DOHH2 (cell line): ENCODE data around the gene CFAP46.

Experiments
- H3F3A ChIP-seq: fragments of 200-600 bp; sonication (generic), shearing (Covaris generic); 2 replicates; pipeline ENCODE4 v1.6.0; 2016; ENCODE audit warnings: antibody characterized with exemption, mild to moderate bottlenecking; ENCODE audit not compliant: control insufficient read depth, insufficient read depth
- H3K27ac ChIP-seq: fragments of 200-600 bp; sonication (generic); 2 replicates; pipeline ENCODE4 v1.5.1; 2014; ENCODE audit warnings: low read depth, mild to moderate bottlenecking, low read length, moderate library complexity
- H3K27me3 ChIP-seq: fragments of 200-600 bp; sonication (generic); 2 replicates; pipeline ENCODE4 v1.6.1; 2014; ENCODE audit warnings: mild to moderate bottlenecking, low read length, mixed read lengths; ENCODE audit not compliant: control insufficient read depth
- H3K36me3 ChIP-seq: fragments of 200-600 bp; sonication (generic); 2 replicates; pipeline ENCODE4 v1.6.1; 2014; ENCODE audit warnings: mild to moderate bottlenecking, low read length, moderate library complexity, mixed read lengths; ENCODE audit not compliant: control insufficient read depth
- H3K4me1 ChIP-seq: fragments of 200-600 bp; sonication (generic); 2 replicates; pipeline ENCODE4 v1.6.1; 2014; ENCODE audit warnings: mild to moderate bottlenecking, low read length, mixed read lengths; ENCODE audit not compliant: control insufficient read depth
- H3K4me2 ChIP-seq: fragments of 200-600 bp; sonication (generic); 2 replicates; pipeline ENCODE4 v1.6.0; 2014; ENCODE audit warnings: mild to moderate bottlenecking, low read length, moderate library complexity
- H3K4me3 ChIP-seq: fragments of 200-600 bp; sonication (generic); 2 replicates; pipeline ENCODE4 v1.5.1; 2014; ENCODE audit warnings: mild to moderate bottlenecking, low read length, mixed read lengths
- H3K79me2 ChIP-seq: fragments of 200-600 bp; sonication (generic); 2 replicates; pipeline ENCODE4 v1.6.1; 2014; ENCODE audit warnings: mild to moderate bottlenecking, low read length, mixed read lengths; ENCODE audit not compliant: control insufficient read depth
- H3K9me2 ChIP-seq: fragments of 200-600 bp; sonication (generic); replicated peaks from 2 replicates; pipeline ENCODE4 v1.6.1; 2014; ENCODE audit warnings: mild to moderate bottlenecking, low read length, mixed read lengths; ENCODE audit not compliant: control insufficient read depth
- H3K9me3 ChIP-seq: fragments of 200-600 bp; sonication (generic); 2 replicates; pipeline ENCODE4 v1.6.1; 2014; ENCODE audit warnings: antibody characterized with exemption, low read length, mixed read lengths; ENCODE audit not compliant: control insufficient read depth, insufficient read depth
- H4K20me1 ChIP-seq: fragments of 200-600 bp; sonication (generic); 2 replicates; pipeline ENCODE4 v1.6.0; 2014; ENCODE audit warnings: low read depth, mild to moderate bottlenecking, antibody characterized with exemption, low read length, moderate library complexity; ENCODE audit not compliant: control insufficient read depth, insufficient read depth
- EZH2phosphoT487 ChIP-seq: fragments of 200-600 bp; sonication (generic); IDR thresholded peaks from 2 replicates; pipeline ENCODE4 v1.6.1; 2017; ENCODE audit warnings: borderline replicate concordance, mild to moderate bottlenecking, antibody characterized with exemption, low read length, moderate library complexity, mixed read lengths
- TF ChIP-seq, protein P1 (sequence below): fragments of 200-600 bp; sonication (generic); IDR thresholded peaks from one replicate; pipeline ENCODE4 v1.5.1; 2014; ENCODE audit warnings: antibody characterized with exemption, mild to moderate bottlenecking, low read depth, low read length; ENCODE audit not compliant: poor library complexity, severe bottlenecking

Gene CFAP46

DNA sequence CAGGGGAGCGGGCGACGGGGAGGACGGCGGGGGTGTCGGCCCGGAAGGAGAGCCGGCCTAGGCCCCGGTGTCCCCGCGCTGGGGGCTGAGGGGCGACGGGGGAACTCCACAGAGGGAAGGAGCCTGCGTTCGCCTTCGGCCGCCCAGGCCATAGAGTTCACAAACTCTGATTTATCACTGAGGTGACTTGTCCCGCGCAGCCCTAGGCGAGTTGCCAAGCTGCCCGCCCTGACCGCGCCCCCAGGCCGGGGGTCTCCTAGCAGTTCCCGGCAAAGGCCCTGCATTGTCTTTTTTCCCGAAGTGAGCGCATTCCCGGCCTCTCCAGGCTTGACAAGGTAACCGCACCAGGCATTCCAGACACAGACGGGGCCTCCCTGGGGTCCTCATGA, 153.5 kb downstream of the CFAP46 start:
- Histone ChIP-seq H3K9me3 (peaks cover 41% of the 10 kb centered on the region; the same call in 1 of the 2 replicates), H3K9me2 (no peaks in the 10 kb centered on the region), H3K27me3 (no peaks in the 10 kb centered on the region), H3K36me3 (no peaks in the 10 kb centered on the region), H3K27ac (no peak overlapping the region), H3K4me1 (no peaks in the 10 kb centered on the region), H4K20me1 (no peaks in the 10 kb centered on the region), H3K4me3 (no peak overlapping the region), H3K4me2 (no peak overlapping the region), H3F3A (no peaks in the 10 kb centered on the region), H3K79me2 (no peaks in the 10 kb centered on the region)
- no peak for TF ChIP-seq EZH2phosphoT487
- TF ChIP-seq, protein P1, sequence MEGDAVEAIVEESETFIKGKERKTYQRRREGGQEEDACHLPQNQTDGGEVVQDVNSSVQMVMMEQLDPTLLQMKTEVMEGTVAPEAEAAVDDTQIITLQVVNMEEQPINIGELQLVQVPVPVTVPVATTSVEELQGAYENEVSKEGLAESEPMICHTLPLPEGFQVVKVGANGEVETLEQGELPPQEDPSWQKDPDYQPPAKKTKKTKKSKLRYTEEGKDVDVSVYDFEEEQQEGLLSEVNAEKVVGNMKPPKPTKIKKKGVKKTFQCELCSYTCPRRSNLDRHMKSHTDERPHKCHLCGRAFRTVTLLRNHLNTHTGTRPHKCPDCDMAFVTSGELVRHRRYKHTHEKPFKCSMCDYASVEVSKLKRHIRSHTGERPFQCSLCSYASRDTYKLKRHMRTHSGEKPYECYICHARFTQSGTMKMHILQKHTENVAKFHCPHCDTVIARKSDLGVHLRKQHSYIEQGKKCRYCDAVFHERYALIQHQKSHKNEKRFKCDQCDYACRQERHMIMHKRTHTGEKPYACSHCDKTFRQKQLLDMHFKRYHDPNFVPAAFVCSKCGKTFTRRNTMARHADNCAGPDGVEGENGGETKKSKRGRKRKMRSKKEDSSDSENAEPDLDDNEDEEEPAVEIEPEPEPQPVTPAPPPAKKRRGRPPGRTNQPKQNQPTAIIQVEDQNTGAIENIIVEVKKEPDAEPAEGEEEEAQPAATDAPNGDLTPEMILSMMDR = no peak

DNA sequence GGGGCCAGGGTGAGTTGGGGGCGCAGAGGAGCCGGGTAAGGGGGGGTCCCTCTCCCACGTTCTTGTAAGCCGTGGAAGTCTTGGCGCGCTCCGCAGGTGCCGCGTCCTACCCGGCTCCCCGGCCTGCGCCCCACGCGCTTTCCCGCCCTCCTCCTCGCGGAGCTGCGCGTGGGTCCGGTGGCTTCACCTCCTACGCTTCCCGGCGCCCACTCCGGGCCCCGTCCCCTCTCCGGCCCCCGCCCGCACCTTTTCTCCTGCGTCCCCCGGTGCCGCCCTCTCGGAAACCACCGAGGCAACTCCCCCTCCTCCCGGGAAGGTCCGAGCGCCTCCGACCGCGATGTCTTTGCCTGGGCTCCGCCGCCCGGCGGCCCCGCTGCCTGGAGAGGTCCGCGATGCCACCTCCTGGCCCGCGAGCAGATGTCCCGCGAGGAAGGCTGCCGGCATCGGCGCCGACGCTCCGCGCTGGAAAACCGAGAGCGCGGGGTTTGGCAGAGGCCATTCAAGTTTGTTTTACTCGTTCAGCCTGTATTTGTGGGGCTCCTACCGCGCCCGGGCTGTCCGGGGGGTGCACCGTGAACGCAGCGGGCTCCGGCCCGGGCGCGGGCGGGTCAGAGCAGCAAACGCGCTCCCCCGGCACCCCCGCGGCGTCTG, 154.1 kb downstream of the CFAP46 start:
- Histone ChIP-seq H3K9me2 (no peaks in the 10 kb centered on the region), H3K4me2 (no peak overlapping the region), H3K27me3 (no peaks in the 10 kb centered on the region), H3K9me3 (peaks cover 40% of the 10 kb centered on the region; the same call in 1 of the 2 replicates), H3K36me3 (no peaks in the 10 kb centered on the region), H4K20me1 (no peaks in the 10 kb centered on the region), H3K4me1 (no peaks in the 10 kb centered on the region), H3K27ac (no peak overlapping the region), H3F3A (no peaks in the 10 kb centered on the region), H3K4me3 (no peak overlapping the region), H3K79me2 (no peaks in the 10 kb centered on the region)
- TF ChIP-seq EZH2phosphoT487 = no peak
- TF ChIP-seq, protein P1 = no peak

DNA sequence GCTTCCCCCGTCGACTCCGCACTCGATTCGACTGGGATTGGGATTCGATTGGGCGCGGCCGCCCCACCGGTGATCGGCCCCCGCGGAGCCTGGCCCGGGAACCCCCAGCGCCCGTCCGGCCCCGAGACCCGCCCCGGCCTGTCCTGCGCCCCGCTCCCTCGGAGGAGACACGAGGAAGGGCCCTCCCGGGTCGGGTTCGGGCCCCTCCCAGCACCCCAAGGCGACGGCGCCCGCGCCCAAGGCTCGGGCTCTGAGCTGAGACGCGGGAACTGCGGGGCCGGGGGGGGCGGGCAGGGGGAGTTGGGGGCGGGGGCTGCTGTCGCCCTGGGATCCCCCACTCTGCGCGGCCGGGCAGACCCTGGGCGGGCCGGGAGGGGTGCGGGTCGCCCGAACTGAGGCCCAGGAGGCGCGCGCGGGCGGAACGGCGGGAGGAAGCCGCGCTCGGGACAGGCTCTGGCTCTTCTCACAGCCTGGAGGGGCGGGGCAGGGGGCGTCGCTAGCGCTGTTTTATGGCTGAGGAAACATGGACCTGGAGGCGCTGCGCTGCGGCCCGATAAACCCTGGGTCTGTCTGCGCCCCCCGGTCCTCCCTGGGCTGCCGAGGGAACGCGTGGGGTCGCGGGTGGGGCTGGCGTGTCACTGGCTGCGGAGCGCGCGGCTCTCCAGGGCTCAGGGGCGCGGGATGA, 154.7 kb downstream of the CFAP46 start:
- Histone ChIP-seq H3K9me3 (peaks cover 33% of the 10 kb centered on the region; the same call in 1 of the 2 replicates), H3K4me1 (no peaks in the 10 kb centered on the region), H3K4me2 (no peak overlapping the region), H3K79me2 (no peaks in the 10 kb centered on the region), H3K4me3 (no peak overlapping the region), H3K27ac (no peak overlapping the region), H3F3A (no peaks in the 10 kb centered on the region), H3K9me2 (no peaks in the 10 kb centered on the region), H3K36me3 (no peaks in the 10 kb centered on the region), H4K20me1 (no peaks in the 10 kb centered on the region), H3K27me3 (no peaks in the 10 kb centered on the region)
- no peak for TF ChIP-seq EZH2phosphoT487
- TF ChIP-seq, protein P1 = no peak
